A549 (cell line): Measurements from ENCODE around the gene MXD4.

ENCODE experiments used
- CEBPB ChIP-seq, 2 experiments: fragments of >200 bp in 1 of 2; sonication (Bioruptor Twin) in 1 of 2; formaldehyde crosslinking in 1 of 2; IDR thresholded peaks; 2 replicates each; pipeline ENCODE4 v1.6.1; 2012 to 2016
- CTCF ChIP-seq: fragments of >200 bp; sonication (Bioruptor Twin); formaldehyde crosslinking; IDR thresholded peaks from 3 replicates; pipeline ENCODE4 v1.5.1; 2016
- FOSB ChIP-seq: fragments of 250-450 bp; sonication (Bioruptor Pico); IDR thresholded peaks from 2 replicates; pipeline ENCODE4 v1.5.0; 2020; ENCODE audit warnings: mild to moderate bottlenecking, moderate library complexity
- HOXA7 ChIP-seq: fragments of 250-450 bp; sonication (Bioruptor Pico); IDR thresholded peaks from 2 replicates; pipeline ENCODE4 v1.5.0; 2020; ENCODE audit warnings: mild to moderate bottlenecking, moderate library complexity
- MYC ChIP-seq: IDR thresholded peaks from 2 replicates; pipeline ENCODE4 v1.6.1; 2012; ENCODE audit warnings: mild to moderate bottlenecking, inconsistent platforms, low read length, improper control_type of control experiment, borderline replicate concordance
- NPAS2 ChIP-seq: fragments of 250-450 bp; sonication (Bioruptor Pico); IDR thresholded peaks from 2 replicates; pipeline ENCODE4 v1.8.0; 2022; ENCODE audit warnings: mild to moderate bottlenecking, moderate library complexity, borderline replicate concordance
- RAD21 ChIP-seq, 2 experiments: fragments of >200 bp in 1 of 2; sonication (Bioruptor Twin) in 1 of 2; formaldehyde crosslinking in 1 of 2; IDR thresholded peaks in 1 of 2; conservative IDR thresholded peaks in 1 of 2; 2 replicates in 1 of 2; 3 replicates in 1 of 2; pipeline ENCODE4 v1.6.1; 2012 to 2018; ENCODE audit warnings: inconsistent platforms in 1 of 2
- RFX5 ChIP-seq: fragments of 450-650 bp; IDR thresholded peaks from 2 replicates; pipeline ENCODE4 v1.7.1; 2014; ENCODE audit warnings: antibody characterized with exemption, mild to moderate bottlenecking, moderate library complexity
- SMC3 ChIP-seq: fragments of >200 bp; sonication (Bioruptor Twin); formaldehyde crosslinking; IDR thresholded peaks from 3 replicates; pipeline ENCODE4 v1.6.1; 2018; ENCODE audit warnings: inconsistent platforms

- TF ChIP-seq RAD21 (conservative IDR thresholded peaks at IDR 0.05 in 1 of 2, IDR thresholded peaks at IDR 0.05 in 1 of 2), result no peak
- TF ChIP-seq FOSB (CRISPR knock-in tag), result no peak
- TF ChIP-seq MYC, result no peak
- no peak for TF ChIP-seq RFX5
- no peak for TF ChIP-seq CTCF
- no peak for TF ChIP-seq CEBPB (IDR thresholded peaks at IDR 0.05)
- no peak for TF ChIP-seq SMC3
- TF ChIP-seq NPAS2 (CRISPR knock-in tag), result no peak
- TF ChIP-seq HOXA7 (CRISPR knock-in tag), result no peak
Measured at GRCh38 chr4:2289311-2289954, 27.5 kb upstream of the MXD4 start.
